HCT116 (cell line): ENCODE measurements around the gene CLEC4A. TPM values are rescaled to one million over a fixed set of nuclear protein-coding genes. Genes with fewer than 3 reads are reported as not detected.
"Not testable (repeated sequence)": the region's sequence is repeated elsewhere in the genome, so short reads cannot be mapped to it uniquely, and the experiment has no call there.

ENCODE experiments used
- ATAC-seq: fragments of 200-7000 bp; cut with Tn5 transposase; 2 replicates; pipeline ENCODE4 v1.9.1; 2020; ENCODE audit warnings: mild to moderate bottlenecking, moderate library complexity
- BruUV-seq: library from RNA; stranded (reverse); fragments of 400-500 nt; replicated peaks from 2 replicates; lab custom pipeline; 2021; lab: Mats Ljungman, UMichigan
- CTCF ChIA-PET: fragments of 300-600 bp; sonication (Branson Sonifier 250); formaldehyde crosslinking; loops from one replicate; lab custom pipeline; 2021; ENCODE audit warnings: antibody characterized with exemption; lab: Charles Lee
- POLR2A ChIA-PET: fragments of 300-600, 350-600 bp; sonication (Branson Sonifier 250); formaldehyde crosslinking; loops from one replicate; lab custom pipeline; 2021; ENCODE audit warnings: antibody characterized with exemption; lab: Charles Lee
- RAD21 ChIA-PET, 2 experiments: fragments of 300-600 bp; sonication (Branson Sonifier 250); formaldehyde crosslinking; loops; one replicate each; lab custom pipeline; 2023; ENCODE audit warnings: low total read pairs in 2 of 2; ENCODE audit not compliant: uncharacterized antibody in 2 of 2, unreplicated experiment in 2 of 2, low non-redundant PET in 1 of 2; lab: Charles Lee
- DNase-seq: peaks from one replicate; pipeline ENCODE4 v3.0.0-alpha.2; 2010; ENCODE audit warnings: low read depth, low spot score
- H2AFZ ChIP-seq: fragments of 200-600 bp; shearing (Covaris generic), sonication (generic); 2 replicates; pipeline ENCODE4 v1.6.1; 2017; ENCODE audit warnings: low read depth, mixed run types, mixed read lengths, antibody characterized with exemption, low read length; ENCODE audit not compliant: poor library complexity, severe bottlenecking
- H3K27ac ChIP-seq: 2 replicates; pipeline ENCODE4 v1.5.1; 2012; ENCODE audit warnings: low read depth, low read length
- H3K27me3 ChIP-seq: fragments of 200-600 bp; sonication (generic); 2 replicates; pipeline ENCODE4 v1.6.1; 2016; ENCODE audit warnings: mixed run types, low read length, mixed read lengths; ENCODE audit not compliant: insufficient read depth
- H3K36me3 ChIP-seq, 2 experiments: fragments of 200-500 bp in 1 of 2; fragments of 200-600 bp in 1 of 2; sonication (Bioruptor generic) in 1 of 2; sonication (generic) in 1 of 2; 2 replicates each; pipeline versions ENCODE4 v1.5.1 to v1.6.1; 2014 to 2016; ENCODE audit warnings: low read length in 2 of 2, inconsistent platforms in 1 of 2, mixed read lengths in 1 of 2, mixed run types in 1 of 2; ENCODE audit not compliant: insufficient read depth in 2 of 2, control insufficient read depth in 1 of 2
- H3K4me1 ChIP-seq, 2 experiments: fragments of 200-600 bp in 1 of 2; sonication (generic) in 1 of 2; 2 replicates each; pipeline versions ENCODE4 v1.5.1 to v1.6.1; 2012 to 2017; ENCODE audit warnings: low read length in 2 of 2, inconsistent platforms in 1 of 2, mild to moderate bottlenecking in 1 of 2, mixed read lengths in 1 of 2, mixed run types in 1 of 2, moderate library complexity in 1 of 2; ENCODE audit not compliant: insufficient read depth in 2 of 2, control insufficient read depth in 1 of 2
- H3K4me2 ChIP-seq: fragments of 200-600 bp; sonication (generic); 2 replicates; pipeline ENCODE4 v1.6.1; 2017; ENCODE audit warnings: mixed run types, low read length, mixed read lengths
- H3K4me3 ChIP-seq, 2 experiments: fragments of 200-600 bp in 1 of 2; sonication (generic) in 1 of 2; replicated peaks in 1 of 2; 2 replicates each; pipeline ENCODE4 v1.5.1; 2011 to 2016; ENCODE audit warnings: low read length in 2 of 2, control low read depth in 1 of 2, low read depth in 1 of 2, mild to moderate bottlenecking in 1 of 2, mixed read lengths in 1 of 2, mixed run types in 1 of 2
- H3K79me2 ChIP-seq: fragments of 200-600 bp; sonication (generic); 2 replicates; pipeline ENCODE4 v1.6.1; 2017; ENCODE audit warnings: mild to moderate bottlenecking, mixed run types, low read length, moderate library complexity, mixed read lengths; ENCODE audit not compliant: insufficient read depth
- H3K9ac ChIP-seq: fragments of 200-600 bp; sonication (generic); 2 replicates; pipeline ENCODE4 v1.6.1; 2016; ENCODE audit warnings: low read length, mixed read lengths
- H3K9me2 ChIP-seq: fragments of 200-600 bp; sonication (generic), shearing (Covaris generic); 2 replicates; pipeline ENCODE4 v1.6.1; 2017; ENCODE audit warnings: mixed run types, mild to moderate bottlenecking, moderate library complexity; ENCODE audit not compliant: insufficient read depth
- H3K9me3 ChIP-seq, 2 experiments: fragments of 200-500 bp in 1 of 2; fragments of 200-600 bp in 1 of 2; sonication (Bioruptor generic) in 1 of 2; sonication (generic) in 1 of 2; 2 replicates each; pipeline ENCODE4 v1.6.1; 2014 to 2017; ENCODE audit warnings: low read length in 2 of 2, mixed read lengths in 2 of 2, inconsistent platforms in 1 of 2, low read depth in 1 of 2, mild to moderate bottlenecking in 1 of 2, mixed run types in 1 of 2, moderate library complexity in 1 of 2; ENCODE audit not compliant: control insufficient read depth in 1 of 2, insufficient read depth in 1 of 2
- H4K20me1 ChIP-seq: fragments of 200-600 bp; sonication (generic), shearing (Covaris generic); 2 replicates; pipeline ENCODE4 v1.6.1; 2017; ENCODE audit warnings: mixed run types, mild to moderate bottlenecking, moderate library complexity; ENCODE audit not compliant: insufficient read depth
- ELF1 ChIP-seq: IDR thresholded peaks from 2 replicates; pipeline ENCODE4 v1.6.1; 2012; ENCODE audit warnings: low read depth, borderline replicate concordance
- EZH2 ChIP-seq: fragments of 200-600 bp; sonication (generic); IDR thresholded peaks from 2 replicates; pipeline ENCODE4 v1.6.1; 2017; ENCODE audit warnings: antibody characterized with exemption, mixed run types
- FOSL1 ChIP-seq: IDR thresholded peaks from 2 replicates; pipeline ENCODE4 v1.6.1; 2012; ENCODE audit warnings: low read depth
- JUND ChIP-seq: IDR thresholded peaks from 2 replicates; pipeline ENCODE4 v1.6.1; 2012
- POLR2AphosphoS5 ChIP-seq: IDR thresholded peaks from 2 replicates; pipeline ENCODE4 v1.6.1; 2011; ENCODE audit warnings: mild to moderate bottlenecking, low read depth, low read length, moderate library complexity
- SIN3A ChIP-seq: IDR thresholded peaks from 2 replicates; pipeline ENCODE4 v1.6.1; 2012; ENCODE audit warnings: low read depth
- SP1 ChIP-seq: IDR thresholded peaks from 2 replicates; pipeline ENCODE4 v1.6.1; 2012; ENCODE audit warnings: low read depth
- TCF7L2 ChIP-seq: IDR thresholded peaks from 2 replicates; pipeline ENCODE4 v1.7.0; 2011; ENCODE audit warnings: borderline replicate concordance, inconsistent platforms; ENCODE audit not compliant: insufficient read depth, insufficient read length; ENCODE audit errors: extremely low read depth
- YY1 ChIP-seq: IDR thresholded peaks from 2 replicates; pipeline ENCODE4 v1.6.1; 2011; ENCODE audit warnings: low read length, low read depth, moderate library complexity, mild to moderate bottlenecking; ENCODE audit not compliant: insufficient replicate concordance; ENCODE audit errors: extremely low read depth
- ZBTB33 ChIP-seq: IDR thresholded peaks from 2 replicates; pipeline ENCODE4 v1.6.1; 2011; ENCODE audit warnings: mild to moderate bottlenecking, low read length, moderate library complexity; ENCODE audit not compliant: insufficient replicate concordance; ENCODE audit errors: extremely low read depth
- ZFX ChIP-seq: fragments of 450-650 bp; IDR thresholded peaks from 2 replicates; pipeline ENCODE4 v1.6.1; 2017
- ZNF274 ChIP-seq: fragments of 200-500 bp; sonication (Bioruptor generic); IDR thresholded peaks from 2 replicates; pipeline ENCODE4 v1.6.1; 2014; ENCODE audit warnings: mild to moderate bottlenecking, low read depth, low read length, inconsistent platforms
- intact Hi-C: fragments of 100-400 bp; cut with micrococcal nuclease; formaldehyde crosslinking; loops from 2 replicates; pipeline ENCODE4 v1.10.0; 2022
- total RNA-seq: library from RNA; stranded (reverse); gene quantifications from one replicate; pipeline ENCODE4 v1.2.1, GENCODE V29; 2021; ENCODE audit not compliant: unreplicated experiment
- TF ChIP-seq, protein P1 (sequence below): IDR thresholded peaks from 2 replicates; pipeline ENCODE4 v1.6.1; 2012
- TF ChIP-seq, protein P2 (sequence below): IDR thresholded peaks from 2 replicates; pipeline ENCODE4 v1.6.1; 2012; ENCODE audit warnings: low read depth

The CLEC4A gene
- total RNA-seq, 1 experiment from 2014 or later, result 0.69 TPM

GRCh38 chr12:8088574-8088973 is 34.8 kb upstream of the CLEC4A start (continued):
- no peak for TF ChIP-seq ZFX

- H3K9ac ChIP-seq, H3K4me3 ChIP-seq, H3K4me2 ChIP-seq, H3K27me3 ChIP-seq, H3K9me3 ChIP-seq, CTCF ChIA-PET, H3K4me1 ChIP-seq, ATAC-seq, H3K9me2 ChIP-seq, BruUV-seq, DNase-seq, RAD21 ChIA-PET, H2AFZ ChIP-seq, H4K20me1 ChIP-seq, POLR2A ChIA-PET, H3K27ac ChIP-seq: not testable (repeated sequence)
- Histone ChIP-seq H3K36me3 (peaks cover 16 to 24% of the 10 kb centered on the region in 2 experiments; a peak in 3 of 4 replicates), H3K79me2 (peaks cover 46% of the 10 kb centered on the region)
- intact Hi-C loops, result loop anchor here (10.0 kb wide), 1 partner anchor 224 kb away; no protein-coding TSS in a partner anchor
Measured at GRCh38 chr12:8089277-8089676, 34.1 kb upstream of the CLEC4A start.

DNA sequence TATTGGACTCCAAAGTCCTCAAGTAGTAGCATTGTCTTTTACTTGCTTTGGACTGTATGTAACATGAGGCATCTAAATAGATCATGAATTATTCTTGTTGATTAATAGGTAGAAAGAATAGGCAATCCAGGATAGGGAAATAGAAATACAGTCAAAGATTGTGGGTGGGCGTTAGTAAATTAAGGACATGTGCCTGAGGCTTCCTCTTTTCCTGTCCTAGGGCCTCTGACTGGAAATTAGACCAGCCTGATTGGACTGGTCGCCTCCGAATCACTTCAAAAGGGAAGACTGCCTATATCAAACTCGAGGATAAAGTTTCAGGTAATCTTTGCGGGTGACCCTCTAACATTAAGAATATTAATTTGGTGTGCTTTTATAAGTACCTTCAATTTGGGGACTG is 33.7 kb upstream of the CLEC4A start:
- H3K36me3 ChIP-seq, result peaks cover 16 to 29% of the 10 kb centered on the region in 2 experiments; a peak in 3 of 4 replicates
- POLR2A ChIA-PET, result no interaction called here
- peaks cover 41% of the 10 kb centered on the region for H3K79me2 ChIP-seq
- DNase-seq (no peak), ATAC-seq (no peak)
- no peak overlapping the region for H3K4me2 ChIP-seq
- no peaks in the 10 kb centered on the region for H3K4me1 ChIP-seq
- BruUV-seq, result no TSS peak
- CTCF ChIA-PET, result no interaction called here
- intact Hi-C loops, result loop anchor here (10.0 kb wide), 1 partner anchor 225 kb away; no protein-coding TSS in a partner anchor
- H3K27me3 ChIP-seq, result no peaks in the 10 kb centered on the region
- H3K9ac ChIP-seq, result no peak overlapping the region
- H2AFZ ChIP-seq, result no peak overlapping the region
- no peaks in the 10 kb centered on the region for H3K9me3 ChIP-seq
- H3K9me2 ChIP-seq, result no peaks in the 10 kb centered on the region
- RAD21 ChIA-PET, result no interaction called here
- H4K20me1 ChIP-seq, result no peaks in the 10 kb centered on the region
- H3K4me3 ChIP-seq, result no peak overlapping the region
- no peak overlapping the region for H3K27ac ChIP-seq
- no peak for TF ChIP-seq JUND
- TF ChIP-seq, protein P1, sequence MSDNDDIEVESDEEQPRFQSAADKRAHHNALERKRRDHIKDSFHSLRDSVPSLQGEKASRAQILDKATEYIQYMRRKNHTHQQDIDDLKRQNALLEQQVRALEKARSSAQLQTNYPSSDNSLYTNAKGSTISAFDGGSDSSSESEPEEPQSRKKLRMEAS, result no peak
- TF ChIP-seq ZNF274, result no peak
- no peak for TF ChIP-seq TCF7L2
- no peak for TF ChIP-seq POLR2AphosphoS5
- TF ChIP-seq FOSL1, result no peak
- TF ChIP-seq, protein P2, sequence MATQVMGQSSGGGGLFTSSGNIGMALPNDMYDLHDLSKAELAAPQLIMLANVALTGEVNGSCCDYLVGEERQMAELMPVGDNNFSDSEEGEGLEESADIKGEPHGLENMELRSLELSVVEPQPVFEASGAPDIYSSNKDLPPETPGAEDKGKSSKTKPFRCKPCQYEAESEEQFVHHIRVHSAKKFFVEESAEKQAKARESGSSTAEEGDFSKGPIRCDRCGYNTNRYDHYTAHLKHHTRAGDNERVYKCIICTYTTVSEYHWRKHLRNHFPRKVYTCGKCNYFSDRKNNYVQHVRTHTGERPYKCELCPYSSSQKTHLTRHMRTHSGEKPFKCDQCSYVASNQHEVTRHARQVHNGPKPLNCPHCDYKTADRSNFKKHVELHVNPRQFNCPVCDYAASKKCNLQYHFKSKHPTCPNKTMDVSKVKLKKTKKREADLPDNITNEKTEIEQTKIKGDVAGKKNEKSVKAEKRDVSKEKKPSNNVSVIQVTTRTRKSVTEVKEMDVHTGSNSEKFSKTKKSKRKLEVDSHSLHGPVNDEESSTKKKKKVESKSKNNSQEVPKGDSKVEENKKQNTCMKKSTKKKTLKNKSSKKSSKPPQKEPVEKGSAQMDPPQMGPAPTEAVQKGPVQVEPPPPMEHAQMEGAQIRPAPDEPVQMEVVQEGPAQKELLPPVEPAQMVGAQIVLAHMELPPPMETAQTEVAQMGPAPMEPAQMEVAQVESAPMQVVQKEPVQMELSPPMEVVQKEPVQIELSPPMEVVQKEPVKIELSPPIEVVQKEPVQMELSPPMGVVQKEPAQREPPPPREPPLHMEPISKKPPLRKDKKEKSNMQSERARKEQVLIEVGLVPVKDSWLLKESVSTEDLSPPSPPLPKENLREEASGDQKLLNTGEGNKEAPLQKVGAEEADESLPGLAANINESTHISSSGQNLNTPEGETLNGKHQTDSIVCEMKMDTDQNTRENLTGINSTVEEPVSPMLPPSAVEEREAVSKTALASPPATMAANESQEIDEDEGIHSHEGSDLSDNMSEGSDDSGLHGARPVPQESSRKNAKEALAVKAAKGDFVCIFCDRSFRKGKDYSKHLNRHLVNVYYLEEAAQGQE, result no peak
- no peak for TF ChIP-seq SIN3A
- no peak for TF ChIP-seq YY1
- TF ChIP-seq ZBTB33, result no peak
- TF ChIP-seq ELF1, result no peak
- TF ChIP-seq SP1, result no peak
- no peak for TF ChIP-seq EZH2
